Endodermal cell (in vitro differentiated cells): Measurements from ENCODE around the gene ADAMTS16. TPM values are rescaled to one million over a fixed set of nuclear protein-coding genes. Genes with fewer than 3 reads are reported as not detected.
A peak's percentile ranks its signal among the peaks of the same experiment; 100 is the strongest.

Experiments used
- DNase-seq: peaks from one replicate; pipeline ENCODE4 v3.0.0-alpha.2; 2017
- H3K27ac ChIP-seq: 2 replicates; pipeline ENCODE4 v1.5.1; 2013; ENCODE audit warnings: mild to moderate bottlenecking, low read depth, low read length, moderate library complexity
- H3K27me3 ChIP-seq: 2 replicates; pipeline ENCODE4 v1.6.1; 2013; ENCODE audit warnings: mild to moderate bottlenecking, low read length, moderate library complexity; ENCODE audit not compliant: insufficient read depth, control insufficient read depth, poor library complexity, severe bottlenecking
- H3K36me3 ChIP-seq: 2 replicates; pipeline ENCODE4 v1.7.0; 2013; ENCODE audit warnings: mild to moderate bottlenecking, low read length, moderate library complexity; ENCODE audit not compliant: control insufficient read depth, insufficient read depth
- H3K4me1 ChIP-seq: one replicate; pipeline ENCODE4 v1.7.0; 2013; ENCODE audit warnings: low read length; ENCODE audit not compliant: control insufficient read depth, insufficient read depth
- H3K4me3 ChIP-seq: 2 replicates; pipeline ENCODE4 v1.5.1; 2013; ENCODE audit warnings: mild to moderate bottlenecking, low read length, moderate library complexity
- H3K9ac ChIP-seq: 2 replicates; pipeline ENCODE4 v1.6.1; 2013; ENCODE audit warnings: mild to moderate bottlenecking, low read length, moderate library complexity; ENCODE audit not compliant: poor library complexity, severe bottlenecking; ENCODE audit errors: extremely low read depth
- H3K9me3 ChIP-seq: 2 replicates; pipeline ENCODE4 v1.6.1; 2013; ENCODE audit warnings: mild to moderate bottlenecking, low read length, moderate library complexity; ENCODE audit not compliant: control insufficient read depth
- H3K27ac Mint-ChIP-seq: 2 replicates; pipeline ENCODE4 v1.8.0; 2020; ENCODE audit warnings: mixed read lengths
- H3K27me3 Mint-ChIP-seq: 2 replicates; pipeline ENCODE4 v1.8.0; 2021; ENCODE audit warnings: mild to moderate bottlenecking, mixed read lengths; ENCODE audit not compliant: insufficient read depth
- H3K36me3 Mint-ChIP-seq: 2 replicates; pipeline ENCODE4 v1.8.0; 2020; ENCODE audit warnings: low read depth, mixed read lengths
- H3K4me1 Mint-ChIP-seq: 2 replicates; pipeline ENCODE4 v1.8.0; 2020; ENCODE audit warnings: mixed read lengths
- H3K4me3 Mint-ChIP-seq: 2 replicates; pipeline ENCODE4 v1.8.0; 2020; ENCODE audit warnings: mild to moderate bottlenecking, moderate library complexity, mixed read lengths
- H3K9me3 Mint-ChIP-seq: 2 replicates; pipeline ENCODE4 v1.8.0; 2020; ENCODE audit warnings: mild to moderate bottlenecking, mixed read lengths
- WGBS, 2 experiments: methylation state at CpG; one replicate each; pipeline versions ENCODE4 v1.1.5 to v1.1.7; 2013; ENCODE audit warnings: missing lambda C conversion rate in 2 of 2, mixed read lengths in 1 of 2; ENCODE audit not compliant: insufficient coverage in 1 of 2, insufficient read length in 1 of 2; 5-methylcytosine and 5-hydroxymethylcytosine counted together
- total RNA-seq, 2 donors: library from RNA; stranded (reverse); fragmentation: NEBNext Ultra II Directional in 1 of 2; extraction: Animal tissue kit (Norgen Biotek cat#: 25700) in 1 of 2; gene quantifications; 2 replicates in 1 of 2; 3 replicates in 1 of 2; pipeline ENCODE4 v1.2.1, GENCODE V29; 2021
- TF ChIP-seq, protein P1 (sequence below): fragments of 200-600 bp; sonication (generic); conservative IDR thresholded peaks from 2 replicates; pipeline ENCODE4 v1.5.0; 2021; ENCODE audit warnings: antibody characterized with exemption, mild to moderate bottlenecking

The ADAMTS16 gene
- total RNA-seq, 2 donors from 2014 or later: 0.77 to 7.4 TPM

DNA sequence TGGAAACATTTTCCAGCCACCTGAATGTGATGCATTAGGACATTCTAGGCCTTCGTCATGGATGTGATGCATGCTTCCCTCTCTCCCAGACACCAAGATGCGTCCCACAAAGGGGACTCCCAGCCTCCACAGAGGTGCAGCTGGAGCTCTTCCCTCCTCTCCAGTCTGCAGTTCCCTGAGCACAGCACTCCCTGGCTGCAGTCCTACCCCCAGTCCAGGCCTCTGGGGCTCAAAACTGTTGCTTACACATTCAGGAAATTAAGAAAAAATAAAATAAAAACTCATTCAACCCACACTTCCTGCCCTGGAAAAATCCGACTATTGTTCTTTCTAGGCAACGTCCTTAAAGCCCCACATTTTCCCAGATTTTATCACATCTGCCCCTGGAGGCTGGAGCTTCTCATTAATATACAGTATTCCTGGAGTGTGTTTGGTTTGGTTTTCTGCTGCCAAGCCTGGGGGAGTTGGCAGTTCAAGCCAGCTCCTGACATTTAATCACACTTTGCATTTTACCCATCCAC lies 204.0 kb downstream of the ADAMTS16 start:
- Histone ChIP-seq H3K27ac (no peak overlapping the region), H3K4me1 (no peaks in the 10 kb centered on the region), H3K4me3 (no peak overlapping the region), H3K9ac (no peak overlapping the region), H3K36me3 (no peaks in the 10 kb centered on the region), H3K27me3 (no peaks in the 10 kb centered on the region), H3K9me3 (no peaks in the 10 kb centered on the region)
- Mint-ChIP-seq H3K9me3 (no peaks in the 10 kb centered on the region), H3K27me3 (peaks cover 2% of the 10 kb centered on the region), H3K27ac (no peak overlapping the region), H3K4me1 (peaks cover 7% of the 10 kb centered on the region), H3K36me3 (no peaks in the 10 kb centered on the region), H3K4me3 (no peak overlapping the region)
- 88 to 93% methylated on average over 3 to 4 of the region's 4 CpGs for WGBS, 2 experiments
- peak; percentile 33 for DNase-seq
- TF ChIP-seq, protein P1, sequence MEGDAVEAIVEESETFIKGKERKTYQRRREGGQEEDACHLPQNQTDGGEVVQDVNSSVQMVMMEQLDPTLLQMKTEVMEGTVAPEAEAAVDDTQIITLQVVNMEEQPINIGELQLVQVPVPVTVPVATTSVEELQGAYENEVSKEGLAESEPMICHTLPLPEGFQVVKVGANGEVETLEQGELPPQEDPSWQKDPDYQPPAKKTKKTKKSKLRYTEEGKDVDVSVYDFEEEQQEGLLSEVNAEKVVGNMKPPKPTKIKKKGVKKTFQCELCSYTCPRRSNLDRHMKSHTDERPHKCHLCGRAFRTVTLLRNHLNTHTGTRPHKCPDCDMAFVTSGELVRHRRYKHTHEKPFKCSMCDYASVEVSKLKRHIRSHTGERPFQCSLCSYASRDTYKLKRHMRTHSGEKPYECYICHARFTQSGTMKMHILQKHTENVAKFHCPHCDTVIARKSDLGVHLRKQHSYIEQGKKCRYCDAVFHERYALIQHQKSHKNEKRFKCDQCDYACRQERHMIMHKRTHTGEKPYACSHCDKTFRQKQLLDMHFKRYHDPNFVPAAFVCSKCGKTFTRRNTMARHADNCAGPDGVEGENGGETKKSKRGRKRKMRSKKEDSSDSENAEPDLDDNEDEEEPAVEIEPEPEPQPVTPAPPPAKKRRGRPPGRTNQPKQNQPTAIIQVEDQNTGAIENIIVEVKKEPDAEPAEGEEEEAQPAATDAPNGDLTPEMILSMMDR: no peak

GRCh38 chr5:5344606-5345005 lies 204.5 kb downstream of the ADAMTS16 start:
- no peaks in the 10 kb centered on the region for H3K36me3 Mint-ChIP-seq
- peaks cover 2% of the 10 kb centered on the region for H3K27me3 Mint-ChIP-seq
- no peak overlapping the region for H3K27ac Mint-ChIP-seq
- H3K9me3 Mint-ChIP-seq: no peaks in the 10 kb centered on the region
- H3K4me1 Mint-ChIP-seq: peaks cover 7% of the 10 kb centered on the region
- Histone ChIP-seq H3K9ac (no peak overlapping the region), H3K4me3 (no peak overlapping the region), H3K9me3 (no peaks in the 10 kb centered on the region), H3K36me3 (no peaks in the 10 kb centered on the region), H3K4me1 (no peaks in the 10 kb centered on the region), H3K27me3 (no peaks in the 10 kb centered on the region), H3K27ac (no peak overlapping the region)
- TF ChIP-seq, protein P1: no peak
- WGBS, 2 experiments: 96% methylated on average over 3 of the region's 5 CpGs; no CpG with 5 or more reads in 1 of the 2 experiments
- H3K4me3 Mint-ChIP-seq: no peak overlapping the region
- DNase-seq: no peak

GRCh38 chr5:5347442-5347841 lies 207.3 kb downstream of the ADAMTS16 start:
- Mint-ChIP-seq H3K4me1 (peaks cover 5% of the 10 kb centered on the region), H3K9me3 (no peaks in the 10 kb centered on the region), H3K36me3 (no peaks in the 10 kb centered on the region), H3K27me3 (peaks cover 5% of the 10 kb centered on the region), H3K4me3 (no peak overlapping the region), H3K27ac (no peak overlapping the region)
- TF ChIP-seq, protein P1: no peak
- Histone ChIP-seq H3K4me3 (no peak overlapping the region), H3K9ac (no peak overlapping the region), H3K9me3 (no peaks in the 10 kb centered on the region), H3K27me3 (no peaks in the 10 kb centered on the region), H3K4me1 (no peaks in the 10 kb centered on the region), H3K36me3 (no peaks in the 10 kb centered on the region), H3K27ac (no peak overlapping the region)
- WGBS, 2 experiments: 93 to 100% methylated on average over 4 to 7 of the region's 7 CpGs
- DNase-seq: no peak
